GM21717 (cell line): ENCODE measurements around the gene ATP5MK.
"Not testable (repeated sequence)": the region's sequence is repeated elsewhere in the genome, so short reads cannot be mapped to it uniquely, and the experiment has no call there.

Experiments used
- ATAC-seq: cut with Tn5 transposase; IDR thresholded peaks from one replicate; pipeline ENCODE4 v1.9.1; 2021; ENCODE audit warnings: mild to moderate bottlenecking, moderate library complexity; ENCODE audit not compliant: unreplicated experiment

The ATP5MK gene

DNA sequence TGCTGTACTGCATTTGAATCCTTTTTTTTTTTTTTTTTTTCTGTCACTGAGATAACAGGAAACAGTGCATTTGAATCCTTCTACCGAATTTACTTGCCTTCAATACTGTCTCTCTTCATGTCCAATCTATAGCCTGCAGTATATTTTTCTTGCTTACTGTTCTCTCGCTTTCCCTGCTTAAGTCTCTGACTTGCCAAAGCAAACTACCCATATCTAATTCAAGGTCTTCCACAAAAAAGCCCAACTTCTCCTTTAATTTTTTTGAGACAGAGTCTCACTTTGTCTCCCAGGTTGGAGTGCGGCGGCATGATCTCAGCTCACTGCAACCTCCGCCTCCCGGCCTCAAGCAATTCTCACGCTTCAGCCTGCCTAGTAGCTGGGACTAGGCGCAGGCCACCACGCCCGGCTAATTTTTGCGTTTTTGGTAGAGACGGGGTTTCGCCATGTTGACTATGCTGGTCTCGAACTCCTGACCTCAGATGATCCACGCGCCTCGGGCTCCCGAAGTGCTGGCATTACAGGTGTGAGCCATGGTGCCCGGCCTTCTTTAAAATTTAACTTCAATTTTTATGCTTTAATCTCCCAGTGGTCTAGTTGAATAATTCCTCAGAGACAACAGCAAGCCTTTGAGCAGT is 1.0 kb upstream of the ATP5MK start:
- no peak for ATAC-seq

DNA sequence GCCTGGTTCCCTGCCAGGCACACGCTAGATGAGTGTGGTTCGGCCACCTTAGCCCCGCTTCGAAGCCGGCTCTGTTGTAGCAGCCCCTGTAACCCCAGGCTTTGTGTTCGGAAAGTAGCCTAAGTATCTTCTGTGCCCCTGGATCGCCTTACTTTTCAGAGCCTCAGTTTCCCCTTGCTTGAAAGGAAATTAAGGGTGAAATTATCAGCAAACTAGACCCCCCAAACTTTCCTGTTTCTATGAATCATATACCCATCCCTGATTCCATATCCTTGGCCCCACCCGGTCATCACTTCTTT is 463 bp upstream of the ATP5MK start:
- no peak for ATAC-seq

DNA sequence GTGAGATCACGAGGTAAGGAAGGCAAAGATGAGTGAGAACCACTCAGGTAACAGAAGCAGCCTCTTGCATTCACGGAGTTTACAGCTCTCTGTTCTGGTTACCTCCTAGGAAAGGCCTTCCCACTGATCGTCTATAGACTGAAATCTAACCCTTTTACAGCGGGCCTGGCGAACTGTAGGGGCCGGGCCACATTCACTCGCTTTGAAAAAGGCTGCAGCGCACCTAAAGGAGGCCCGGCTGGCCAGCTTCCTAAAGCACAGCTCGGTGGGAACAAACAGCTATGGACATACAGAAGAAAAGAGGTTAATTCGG is 565 bp downstream of the ATP5MK start:
- ATAC-seq = no peak

DNA sequence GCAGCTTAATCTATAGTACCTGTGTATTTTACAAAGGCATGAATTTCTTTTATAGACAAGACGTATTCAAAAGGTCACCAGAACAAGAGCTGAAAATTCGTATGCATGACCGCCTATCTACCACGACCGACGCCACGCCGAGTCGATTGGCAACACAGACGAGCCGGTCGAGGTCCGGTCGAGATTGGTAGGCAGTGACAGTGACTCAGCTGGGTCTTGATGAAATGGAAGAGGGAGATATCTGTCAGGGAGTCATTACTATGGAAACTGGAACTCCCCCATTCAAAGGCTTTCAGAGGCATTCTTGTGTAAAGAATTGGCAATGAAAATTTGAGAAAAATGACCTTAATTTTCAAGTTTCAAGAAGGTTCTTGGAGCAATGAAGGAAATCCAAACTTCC is 2.1 kb downstream of the ATP5MK start:
- no peak for ATAC-seq

DNA sequence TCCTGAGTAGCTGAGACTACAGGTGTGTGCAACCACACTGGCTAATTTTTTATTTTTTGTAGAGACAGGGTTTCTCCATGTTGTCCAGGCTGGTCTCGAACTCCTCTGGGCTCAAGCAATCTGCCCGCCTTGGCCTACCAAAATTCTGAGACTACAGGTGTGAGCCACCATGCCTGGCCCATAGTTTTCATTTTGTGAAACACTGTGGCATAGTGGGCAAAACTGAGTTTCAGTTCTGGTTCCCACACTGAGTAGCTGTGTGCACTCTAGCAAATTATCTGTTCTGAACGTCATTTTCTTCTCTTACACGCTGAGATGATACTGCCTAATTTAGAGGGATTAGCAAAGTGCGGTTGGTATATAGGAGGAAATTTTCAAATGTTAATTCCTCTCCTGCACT is 13.5 kb downstream of the ATP5MK start:
- no peak for ATAC-seq

DNA sequence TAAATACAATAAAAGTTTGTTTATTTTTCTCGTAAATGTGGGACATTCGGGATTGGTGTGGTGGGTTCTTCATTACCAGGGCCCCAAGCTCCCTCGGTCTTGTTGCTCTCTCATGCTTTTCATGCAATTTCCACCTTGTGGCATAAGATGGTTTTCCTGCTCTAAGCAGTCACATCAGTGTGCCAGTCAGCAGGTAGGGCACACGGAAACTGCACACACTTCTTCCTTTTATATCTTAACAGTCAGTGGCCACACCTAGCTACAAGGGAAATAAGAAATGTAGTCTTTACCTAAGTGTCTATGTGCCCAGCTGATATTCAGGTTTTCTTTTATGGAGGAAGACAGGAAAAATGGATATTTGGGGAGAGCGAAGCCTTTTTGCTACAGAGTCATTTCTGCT is 22.0 kb downstream of the ATP5MK start:
- ATAC-seq = no peak

DNA sequence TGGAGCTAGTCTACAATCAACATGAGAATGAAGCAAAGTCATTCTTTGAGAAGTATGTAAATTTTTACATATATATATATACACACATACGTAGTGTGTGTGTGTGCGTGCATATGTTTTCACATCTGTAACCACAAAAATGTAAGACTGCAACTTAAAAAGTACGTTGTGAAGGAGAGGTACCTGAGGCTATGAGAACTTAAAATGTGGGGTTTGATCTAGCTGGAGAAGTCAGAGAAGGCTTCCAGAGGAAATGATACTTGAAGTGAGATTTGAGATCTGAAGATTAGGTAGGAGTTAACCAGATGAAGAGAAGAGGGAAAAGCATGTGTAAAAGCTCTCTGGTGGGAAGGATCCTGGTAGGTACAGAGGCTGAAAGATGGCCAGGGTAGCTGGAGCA is 22.7 kb downstream of the ATP5MK start:
- ATAC-seq = no peak

DNA sequence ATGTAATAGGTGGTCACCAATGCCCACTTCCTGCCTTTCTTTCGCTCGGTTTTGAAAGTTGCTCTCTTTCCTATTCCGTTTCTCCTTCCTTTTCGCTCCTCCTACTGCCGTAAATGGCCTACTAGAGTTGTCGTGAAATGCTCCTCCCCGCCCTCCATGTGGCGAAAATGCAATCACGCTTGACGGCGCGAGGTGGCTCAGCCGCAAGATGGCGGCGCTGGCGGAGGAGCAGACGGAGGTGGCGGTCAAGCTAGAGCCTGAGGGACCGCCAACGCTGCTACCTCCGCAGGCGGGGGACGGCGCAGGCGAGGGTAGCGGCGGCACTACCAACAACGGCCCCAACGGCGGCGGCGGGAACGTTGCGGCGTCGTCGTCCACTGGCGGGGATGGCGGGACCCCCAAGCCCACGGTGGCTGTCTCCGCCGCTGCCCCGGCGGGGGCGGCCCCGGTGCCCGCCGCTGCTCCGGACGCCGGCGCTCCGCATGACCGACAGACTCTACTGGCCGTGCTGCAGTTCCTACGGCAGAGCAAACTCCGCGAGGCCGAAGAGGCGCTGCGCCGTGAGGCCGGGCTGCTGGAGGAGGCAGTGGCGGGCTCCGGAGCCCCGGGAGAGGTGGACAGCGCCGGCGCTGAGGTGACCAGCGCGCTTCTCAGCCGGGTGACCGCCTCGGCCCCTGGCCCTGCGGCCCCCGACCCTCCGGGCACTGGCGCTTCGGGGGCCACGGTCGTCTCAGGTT is 28.3 kb downstream of the ATP5MK start, which contains the start of gene TAF5:
Gene TAF5 (plus strand): TSS at position 195 of the 737 bp plus-strand sequence. CDS start 14 bp downstream, at position 209.
- peak; percentile 55 for ATAC-seq

DNA sequence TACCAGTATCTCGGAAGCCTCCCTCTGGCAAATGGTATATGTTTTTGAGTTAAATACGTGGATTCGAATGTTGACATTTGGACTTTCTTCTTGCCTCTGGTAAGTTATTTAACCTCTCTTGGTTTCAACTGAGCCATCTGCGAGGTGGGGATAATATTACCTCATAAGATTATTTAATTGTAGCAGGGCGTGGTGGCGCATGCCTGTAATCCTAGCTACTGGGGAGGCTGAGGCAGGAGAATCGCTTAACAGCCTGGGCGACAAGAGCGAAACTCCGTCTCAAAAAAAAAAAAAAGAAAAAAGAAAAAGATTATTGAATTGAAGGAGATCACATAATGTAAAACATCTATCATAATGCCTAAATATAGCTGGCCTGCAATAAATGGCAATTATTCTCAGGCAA is 28.9 kb downstream of the ATP5MK start:
- ATAC-seq = no peak

DNA sequence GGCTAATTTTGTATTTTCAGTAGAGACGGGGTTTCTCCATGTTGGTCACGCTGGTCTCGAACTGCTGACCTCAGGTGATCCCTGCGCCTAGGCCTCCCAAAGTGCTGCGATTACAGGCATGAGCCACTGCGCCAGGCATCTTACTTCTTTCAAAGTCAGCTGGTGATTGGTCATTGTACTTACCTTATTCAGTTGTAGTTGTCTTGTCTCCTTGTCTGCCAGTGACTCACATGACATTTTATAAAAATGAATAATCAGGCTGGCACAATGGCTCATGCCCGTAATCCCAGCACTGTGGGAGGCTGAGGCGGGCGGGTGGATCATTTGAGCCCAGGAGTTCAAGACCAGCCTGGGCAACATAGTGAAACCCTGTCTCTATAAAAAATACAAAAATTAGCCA is 35.5 kb downstream of the ATP5MK start:
- ATAC-seq = not testable (repeated sequence)

DNA sequence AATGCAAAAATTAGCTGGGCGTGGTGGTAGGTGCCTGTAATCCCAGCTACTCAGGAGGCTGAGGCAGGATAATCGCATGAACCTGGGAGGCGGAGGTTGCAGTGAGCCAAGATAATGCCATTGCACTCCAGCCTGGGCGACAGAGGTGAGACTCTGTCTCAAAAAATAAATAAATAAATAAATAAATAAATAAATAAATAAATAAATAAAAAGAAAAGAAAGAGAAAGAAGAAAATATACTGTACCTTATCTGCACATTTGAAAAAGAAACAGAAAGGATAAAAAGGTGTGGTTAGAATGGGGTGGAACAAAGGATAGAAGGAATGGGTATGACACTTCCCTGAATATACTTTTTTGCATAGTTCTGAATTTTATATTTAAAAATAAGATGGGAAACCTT is 36.8 kb downstream of the ATP5MK start:
- not testable (repeated sequence) for ATAC-seq

DNA sequence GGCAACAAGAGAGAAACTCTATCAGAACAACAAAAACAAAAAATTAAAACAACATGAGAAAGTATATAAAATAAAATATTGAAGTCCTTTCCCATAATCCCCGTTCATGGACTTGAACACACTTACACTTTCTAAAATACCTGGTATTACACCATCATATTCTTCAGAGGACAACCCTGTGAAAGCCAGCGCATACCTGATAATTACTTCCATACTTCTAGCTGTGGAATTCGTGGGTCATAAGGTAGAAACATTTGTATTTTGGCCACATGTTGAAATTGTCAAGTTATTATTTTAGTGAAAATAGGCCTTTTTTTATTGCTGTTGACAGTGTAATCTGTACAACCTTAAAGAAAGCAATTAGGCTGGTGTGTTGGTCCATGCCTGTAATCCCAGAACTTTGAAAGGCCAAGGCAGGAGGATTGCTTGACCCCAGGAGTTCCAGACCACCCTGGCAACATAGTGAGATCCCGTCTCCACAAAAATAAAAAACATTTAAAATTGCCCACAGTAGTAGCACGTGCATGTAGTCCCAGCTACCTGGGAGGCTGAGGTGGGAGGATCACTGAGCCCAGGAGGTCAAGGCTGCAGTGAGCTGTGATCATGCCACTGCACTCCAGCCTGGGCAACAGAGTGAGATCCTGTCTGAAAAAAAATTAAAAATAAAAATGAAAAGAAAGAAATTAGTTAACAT is 40.2 kb downstream of the ATP5MK start:
- ATAC-seq = no peak

DNA sequence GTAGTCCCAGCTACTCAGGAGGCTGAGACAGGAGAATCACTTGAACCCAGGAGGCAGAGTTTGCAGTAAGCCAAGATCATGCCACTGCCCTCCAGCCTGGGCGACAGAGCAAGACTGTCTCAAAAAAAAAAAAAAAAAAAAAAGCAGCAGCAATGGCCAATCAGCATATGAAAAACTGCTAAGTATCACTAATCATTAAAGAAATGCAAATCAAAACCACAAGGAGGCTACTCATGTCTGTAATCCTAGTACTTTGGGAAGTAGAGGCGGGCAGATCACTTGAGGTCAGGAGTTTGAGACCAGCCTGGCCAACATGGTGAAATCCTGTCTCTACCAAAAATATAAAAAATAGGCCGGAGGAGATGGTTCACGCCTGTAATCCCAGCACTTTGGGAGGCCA is 41.7 kb downstream of the ATP5MK start:
- not testable (repeated sequence) for ATAC-seq

DNA sequence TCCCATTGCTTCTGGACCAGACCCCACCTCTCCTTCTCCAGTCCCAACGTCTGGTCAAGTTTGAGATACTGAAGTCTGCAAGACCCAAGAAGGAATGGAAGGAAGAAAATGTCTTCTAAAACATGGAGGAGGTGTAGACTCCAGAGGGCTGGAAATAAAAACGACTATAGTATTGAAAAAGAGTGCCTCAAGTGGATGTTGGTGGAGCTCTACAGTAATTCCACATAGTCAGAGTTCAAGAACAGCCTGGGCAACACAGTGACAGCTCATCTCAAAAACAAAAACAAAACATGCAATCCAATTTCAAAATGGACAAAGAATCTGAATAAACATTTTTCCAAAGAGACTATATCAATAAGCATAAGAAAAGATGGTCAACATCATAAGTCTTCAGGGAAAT is 43.0 kb downstream of the ATP5MK start:
- ATAC-seq = no peak

DNA sequence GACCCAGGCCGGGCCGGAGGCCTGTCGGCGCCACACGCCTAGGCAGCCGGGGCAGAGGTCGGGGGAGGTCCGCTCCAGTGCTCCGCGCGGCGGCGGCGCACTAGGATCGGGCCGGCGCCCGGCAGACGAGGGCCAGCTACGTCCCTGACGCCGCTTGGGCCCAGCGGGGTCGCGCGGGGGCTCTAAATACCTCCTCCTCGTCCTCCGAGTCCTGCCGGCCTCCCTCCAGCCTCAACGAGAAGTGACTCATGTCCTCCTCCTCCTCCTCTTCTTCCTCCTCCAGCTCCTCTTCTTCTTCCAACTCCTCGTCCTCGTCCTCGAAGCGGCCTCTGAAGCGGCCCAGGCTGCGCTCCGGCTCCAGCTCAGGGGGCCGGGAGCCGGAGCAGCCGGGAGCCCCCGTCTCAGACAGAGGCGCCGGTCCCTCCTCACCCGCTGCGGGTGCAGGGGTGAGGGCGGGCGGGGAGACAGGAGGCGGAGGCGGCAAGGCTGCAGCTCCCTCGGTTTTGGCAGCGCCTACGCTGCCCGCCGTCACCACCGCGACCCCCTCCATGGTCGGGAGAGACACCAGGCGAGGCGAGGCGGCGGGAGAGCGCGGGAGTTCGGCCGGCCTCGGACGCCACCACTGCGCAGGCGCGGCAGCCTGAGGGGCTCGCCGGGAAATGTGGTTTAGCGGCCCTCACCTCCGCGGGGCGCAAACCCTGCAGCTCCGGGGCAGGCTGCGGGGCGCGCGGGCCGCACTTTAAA is 45.6 kb downstream of the ATP5MK start, which contains the start of gene PCGF6:
Gene PCGF6 (minus strand): TSS at position 624 of the 744 bp plus-strand sequence. CDS start 74 bp downstream, at position 550.
- ATAC-seq = peak; percentile 83

DNA sequence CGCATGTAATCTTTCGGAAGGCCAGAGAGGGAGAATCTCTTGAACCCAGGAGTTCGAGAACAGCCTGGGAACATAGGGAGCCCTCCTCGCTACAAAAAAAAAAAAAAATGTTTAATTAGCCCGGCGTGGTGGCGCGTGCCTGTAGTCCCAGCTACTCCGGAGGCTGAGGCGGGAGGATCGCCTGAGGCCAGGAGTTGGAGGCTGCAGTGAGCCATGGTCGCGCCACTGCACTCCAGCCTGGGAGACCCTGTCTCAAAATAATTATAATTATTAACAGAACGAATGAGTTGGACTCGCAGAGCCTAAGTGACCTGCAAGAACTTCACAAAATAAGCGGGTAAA is 46.1 kb downstream of the ATP5MK start:
- ATAC-seq = no peak
